Fibroblast of the aortic adventitia (primary cell): ENCODE measurements around the gene MAP3K5. TPM values are rescaled to one million over a fixed set of nuclear protein-coding genes. Genes with fewer than 3 reads are reported as not detected.

ENCODE experiments used
- DNase-seq: peaks from one replicate; pipeline ENCODE4 v3.0.0-alpha.2; 2010; ENCODE audit warnings: low read depth
- H3K4me3 ChIP-seq: 2 replicates; pipeline ENCODE4 v1.5.1; 2011; ENCODE audit warnings: low read depth, mild to moderate bottlenecking, control low read depth, low read length, moderate library complexity
- CTCF ChIP-seq: IDR thresholded peaks from 2 replicates; pipeline ENCODE4 v1.5.1; 2011; ENCODE audit warnings: mild to moderate bottlenecking, low read length, control low read depth, inconsistent platforms; ENCODE audit not compliant: insufficient read depth
- total RNA-seq: library from RNA; depleted of rRNA; stranded (reverse); fragments of >200 nt; gene quantifications from 2 replicates; pipeline ENCODE4 v1.2.3, GENCODE V29; 2012; ENCODE audit warnings: low replicate concordance

MAP3K5 gene
- total RNA-seq, 1 donor: 15.5 TPM

- no peak for DNase-seq
- TF ChIP-seq CTCF: peak; percentile 38
- peak within 1 kb of the TSS; percentile 71 for H3K4me3 ChIP-seq
Measured at GRCh38 chr6:136550330-136551071, 241.8 kb downstream of the MAP3K5 start, which contains the start of gene MAP7. Gene MAP7, minus strand, starts transcription at chr6:136550422. Its CDS starts 14 bp downstream, at chr6:136550408.

GRCh38 chr6:136550045-136550329 is 242.3 kb downstream of the MAP3K5 start:
- TF ChIP-seq CTCF: no peak
- no peak for DNase-seq
- peak overlapping the region; percentile 71 for H3K4me3 ChIP-seq

GRCh38 chr6:136549300-136550044 is 242.8 kb downstream of the MAP3K5 start:
- H3K4me3 ChIP-seq: peak overlapping the region; percentile 71
- no peak for TF ChIP-seq CTCF
- no peak for DNase-seq

GRCh38 chr6:136548582-136549299 is 243.5 kb downstream of the MAP3K5 start:
- DNase-seq: no peak
- H3K4me3 ChIP-seq: no peak overlapping the region

GRCh38 chr6:136547871-136548270 is 244.4 kb downstream of the MAP3K5 start:
- DNase-seq: no peak
- no peak for TF ChIP-seq CTCF
- no peak overlapping the region for H3K4me3 ChIP-seq

More at GRCh38 chr6:136548582-136549299, 243.5 kb downstream of the MAP3K5 start:
- no peak for TF ChIP-seq CTCF

GRCh38 chr6:136547336-136547735 is 244.9 kb downstream of the MAP3K5 start:
- peak; percentile 74 for TF ChIP-seq CTCF
- DNase-seq: peak; percentile 53
- H3K4me3 ChIP-seq: no peak overlapping the region
